OCI-LY1 (cell line): ENCODE measurements around the gene PPP2R5B.

ENCODE experiments used
- EZH2 ChIP-seq: fragments of 200-600 bp; sonication (generic), shearing (Covaris generic); IDR thresholded peaks from 2 replicates; pipeline ENCODE4 v1.8.0; 2017; ENCODE audit warnings: borderline replicate concordance, mixed run types, mild to moderate bottlenecking, antibody characterized with exemption, low read length, moderate library complexity, mixed read lengths
- TF ChIP-seq, protein P1 (sequence below): fragments of 200-600 bp; sonication (generic), shearing (Covaris generic); IDR thresholded peaks from 2 replicates; pipeline ENCODE4 v1.5.1; 2017; ENCODE audit warnings: mild to moderate bottlenecking, antibody characterized with exemption, low read length, moderate library complexity, mixed read lengths

DNA sequence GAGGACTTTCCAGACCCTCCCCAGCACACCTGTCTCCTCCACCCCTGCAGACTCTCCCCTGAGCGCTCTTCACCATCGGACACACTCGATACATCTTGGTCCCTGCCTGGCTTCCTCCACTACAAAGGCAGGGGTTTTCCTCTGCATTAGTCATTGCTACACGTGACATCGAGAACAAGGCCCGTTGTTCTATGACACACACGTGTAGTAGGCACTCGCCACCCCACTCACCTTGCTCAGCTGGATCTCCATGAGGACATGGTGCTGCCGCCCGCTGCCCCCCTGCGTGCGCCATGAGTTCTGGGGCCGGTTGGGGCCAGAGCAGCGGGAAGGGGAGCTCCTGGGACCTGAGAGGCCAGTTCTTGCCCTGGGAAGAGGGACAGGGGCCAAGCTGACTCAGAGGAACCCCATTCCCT, 24.2 kb upstream of the PPP2R5B start:
- TF ChIP-seq, protein P1, sequence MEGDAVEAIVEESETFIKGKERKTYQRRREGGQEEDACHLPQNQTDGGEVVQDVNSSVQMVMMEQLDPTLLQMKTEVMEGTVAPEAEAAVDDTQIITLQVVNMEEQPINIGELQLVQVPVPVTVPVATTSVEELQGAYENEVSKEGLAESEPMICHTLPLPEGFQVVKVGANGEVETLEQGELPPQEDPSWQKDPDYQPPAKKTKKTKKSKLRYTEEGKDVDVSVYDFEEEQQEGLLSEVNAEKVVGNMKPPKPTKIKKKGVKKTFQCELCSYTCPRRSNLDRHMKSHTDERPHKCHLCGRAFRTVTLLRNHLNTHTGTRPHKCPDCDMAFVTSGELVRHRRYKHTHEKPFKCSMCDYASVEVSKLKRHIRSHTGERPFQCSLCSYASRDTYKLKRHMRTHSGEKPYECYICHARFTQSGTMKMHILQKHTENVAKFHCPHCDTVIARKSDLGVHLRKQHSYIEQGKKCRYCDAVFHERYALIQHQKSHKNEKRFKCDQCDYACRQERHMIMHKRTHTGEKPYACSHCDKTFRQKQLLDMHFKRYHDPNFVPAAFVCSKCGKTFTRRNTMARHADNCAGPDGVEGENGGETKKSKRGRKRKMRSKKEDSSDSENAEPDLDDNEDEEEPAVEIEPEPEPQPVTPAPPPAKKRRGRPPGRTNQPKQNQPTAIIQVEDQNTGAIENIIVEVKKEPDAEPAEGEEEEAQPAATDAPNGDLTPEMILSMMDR: no peak
- no peak for TF ChIP-seq EZH2
